Smooth muscle cell (in vitro differentiated cells): ENCODE data around the gene TGFB1. TPM values are rescaled to one million over a fixed set of nuclear protein-coding genes. Genes with fewer than 3 reads are reported as not detected.

Experiments used
- DNase-seq: peaks from one replicate; lab custom pipeline; 2025; ENCODE audit not compliant: unreplicated experiment; lab: John Stamatoyannopoulos, UW
- H2AFZ ChIP-seq: fragments of 200-600 bp; sonication (generic); 2 replicates; pipeline ENCODE4 v1.6.0; 2016; ENCODE audit warnings: antibody characterized with exemption, low read depth, mild to moderate bottlenecking
- H3F3A ChIP-seq: fragments of 200-600 bp; sonication (generic); 2 replicates; pipeline ENCODE4 v1.6.0; 2017; ENCODE audit warnings: antibody characterized with exemption, low read depth
- H3K27ac ChIP-seq: fragments of 200-600 bp; sonication (generic); 2 replicates; pipeline ENCODE4 v1.5.1; 2016; ENCODE audit warnings: low read depth, mild to moderate bottlenecking
- H3K27me3 ChIP-seq: fragments of 200-600 bp; sonication (generic); 2 replicates; pipeline ENCODE4 v1.6.1; 2016; ENCODE audit warnings: low read depth, mild to moderate bottlenecking
- H3K36me3 ChIP-seq: fragments of 200-600 bp; sonication (generic); 2 replicates; pipeline ENCODE4 v1.5.1; 2016; ENCODE audit warnings: low read depth
- H3K4me1 ChIP-seq: fragments of 200-600 bp; sonication (generic); 2 replicates; pipeline ENCODE4 v1.5.1; 2016; ENCODE audit warnings: low read depth
- H3K4me2 ChIP-seq: fragments of 200-600 bp; sonication (generic); 2 replicates; pipeline ENCODE4 v1.6.0; 2016; ENCODE audit warnings: mild to moderate bottlenecking
- H3K4me3 ChIP-seq: fragments of 200-600 bp; sonication (generic); 2 replicates; pipeline ENCODE4 v1.5.1; 2016; ENCODE audit warnings: mild to moderate bottlenecking
- H3K79me2 ChIP-seq: fragments of 200-600 bp; sonication (generic); 2 replicates; pipeline ENCODE4 v1.6.0; 2016; ENCODE audit warnings: low read depth, mild to moderate bottlenecking
- H3K9ac ChIP-seq: fragments of 200-600 bp; sonication (generic); 2 replicates; pipeline ENCODE4 v1.6.0; 2016; ENCODE audit warnings: low read depth
- H3K9me3 ChIP-seq: fragments of 200-600 bp; sonication (generic); replicated peaks from 2 replicates; pipeline ENCODE4 v1.5.1; 2016; ENCODE audit warnings: low read depth
- H4K20me1 ChIP-seq: fragments of 200-600 bp; sonication (generic); 2 replicates; pipeline ENCODE4 v1.6.0; 2016; ENCODE audit warnings: low read depth
- CTCF ChIP-seq: fragments of 200-600 bp; sonication (generic); IDR thresholded peaks from 2 replicates; pipeline ENCODE4 v1.5.1; 2017; ENCODE audit warnings: borderline replicate concordance, mild to moderate bottlenecking, antibody characterized with exemption; ENCODE audit not compliant: insufficient read depth, poor library complexity, severe bottlenecking
- WGBS: methylation state at CpG from one replicate; pipeline ENCODE4 v1.1.7; 2016; ENCODE audit warnings: low lambda C conversion rate; 5-methylcytosine and 5-hydroxymethylcytosine counted together
- polyA plus RNA-seq: library from polyadenylated mRNA; unstranded; fragments of >200 nt; fragmentation: Nextera tagmentation; extraction: Ambion mirVana; gene quantifications from 2 replicates; pipeline ENCODE4 v1.2.1, GENCODE V29; 2016
- total RNA-seq: library from RNA; depleted of rRNA; stranded (reverse); fragments of >200 nt; gene quantifications from 2 replicates; pipeline ENCODE4 v1.2.3, GENCODE V29; 2014

TGFB1 gene
- total and polyA plus RNA-seq, 2 experiments from 2014 or later = 51.7 to 199 TPM

- no peak overlapping the region for H2AFZ ChIP-seq
- peak overlapping the region; percentile 12 for H3K27ac ChIP-seq
- H3K4me3 ChIP-seq = no peak overlapping the region
- no peak overlapping the region for H3K4me2 ChIP-seq
- H3K27me3 ChIP-seq = no peaks in the 10 kb centered on the region
- H3K79me2 ChIP-seq = peaks cover 1% of the 10 kb centered on the region
- no peak for TF ChIP-seq CTCF
- H3K9me3 ChIP-seq = no peaks in the 10 kb centered on the region
- no peaks in the 10 kb centered on the region for H3K4me1 ChIP-seq
- DNase-seq = no peak
- no peak overlapping the region for H3K9ac ChIP-seq
- H3K36me3 ChIP-seq = no peaks in the 10 kb centered on the region
- H4K20me1 ChIP-seq = no peaks in the 10 kb centered on the region
- peaks cover 6% of the 10 kb centered on the region for H3F3A ChIP-seq
- WGBS = 51% methylated on average over 9 of the region's 9 CpGs
Observed at GRCh38 chr19:41377977-41378709, 24.4 kb upstream of the TGFB1 start.

DNA sequence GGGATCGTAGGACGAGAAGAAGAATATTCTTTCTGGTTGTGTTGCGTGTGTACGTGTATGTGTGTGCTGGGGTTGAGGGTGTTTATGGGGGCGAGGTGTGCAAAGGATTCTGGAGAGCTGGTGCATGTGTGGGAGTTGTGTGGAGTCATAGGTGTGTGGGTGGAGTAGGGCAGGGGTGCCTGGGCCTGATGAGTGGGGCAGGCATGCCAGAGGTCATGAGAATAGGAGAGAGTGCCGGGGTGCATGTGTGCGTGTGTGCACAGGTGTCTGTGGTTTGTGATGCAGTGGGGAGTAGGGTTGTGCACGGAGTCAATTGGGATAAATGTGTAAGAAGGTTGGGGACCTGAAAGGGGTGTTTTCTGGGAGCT is 23.3 kb upstream of the TGFB1 start:
- Histone ChIP-seq H2AFZ (peak overlapping the region; percentile 73), H3K4me3 (peak overlapping the region; percentile 62)

DNA sequence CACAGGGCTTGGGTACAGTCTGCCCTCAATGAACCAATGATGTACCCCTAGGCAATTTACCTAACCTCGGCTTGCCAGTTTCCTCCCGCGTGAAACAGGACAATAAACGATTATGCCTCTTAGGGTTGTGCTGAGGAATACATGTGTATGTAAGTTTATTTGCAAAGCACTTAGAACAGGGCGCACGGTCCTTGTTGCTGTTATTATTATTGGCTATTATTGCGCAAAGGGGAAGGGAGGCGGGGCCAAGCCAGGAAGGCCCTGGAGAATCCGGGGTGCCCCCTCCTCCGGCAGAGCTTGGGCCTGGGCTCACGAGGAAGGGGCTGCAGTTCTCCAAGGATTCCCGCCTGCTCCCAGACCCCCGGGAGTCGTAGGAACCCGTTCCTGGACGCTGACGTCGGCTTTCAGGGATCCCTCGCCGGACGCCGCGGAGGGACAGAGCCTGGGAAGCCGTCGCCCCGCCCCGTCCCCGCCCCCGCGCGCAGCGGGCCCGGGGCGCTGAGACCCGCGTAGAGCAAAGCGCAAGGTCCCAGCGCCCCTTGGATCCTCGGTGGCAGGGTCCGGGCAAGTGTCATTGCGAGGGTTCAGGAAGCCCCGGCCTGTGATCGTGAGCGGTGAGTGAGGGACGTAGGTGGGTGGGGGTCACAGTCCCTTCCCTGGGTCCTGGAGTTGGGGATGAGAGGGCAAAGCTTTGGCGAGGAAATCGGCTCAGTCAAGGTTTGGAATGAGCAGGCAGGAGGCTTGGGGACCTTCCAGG is 22.7 kb upstream of the TGFB1 start, which contains the start of gene TMEM91:
Gene TMEM91 (plus strand): TSS at position 293 of the 757 bp plus-strand sequence. CDS start 1,777 bp downstream, outside the sequence.
- Histone ChIP-seq H3K4me1 (no peaks in the 10 kb centered on the region), H3K36me3 (no peaks in the 10 kb centered on the region), H3F3A (peaks cover 6% of the 10 kb centered on the region), H3K27me3 (no peaks in the 10 kb centered on the region), H3K9ac (peak within 1 kb of the TSS; percentile 61), H3K4me3 (peak within 1 kb of the TSS; percentile 62), H2AFZ (peak within 1 kb of the TSS; percentile 73), H3K9me3 (no peaks in the 10 kb centered on the region), H4K20me1 (no peaks in the 10 kb centered on the region), H3K79me2 (peaks cover 17% of the 10 kb centered on the region), H3K27ac (peak within 1 kb of the TSS; percentile 64), H3K4me2 (peak within 1 kb of the TSS; percentile 91)
- 3% methylated on average over 36 of the region's 47 CpGs for WGBS
- no peak for TF ChIP-seq CTCF
- DNase-seq = peak; percentile 10

More for the DNA sequence above, 23.3 kb upstream of the TGFB1 start:
- DNase-seq = no peak
- Histone ChIP-seq H4K20me1 (no peaks in the 10 kb centered on the region), H3K36me3 (no peaks in the 10 kb centered on the region), H3K4me1 (no peaks in the 10 kb centered on the region), H3K9me3 (no peaks in the 10 kb centered on the region), H3K27me3 (no peaks in the 10 kb centered on the region), H3F3A (peaks cover 6% of the 10 kb centered on the region), H3K79me2 (peaks cover 13% of the 10 kb centered on the region), H3K9ac (peak overlapping the region; percentile 61), H3K4me2 (peak overlapping the region; percentile 91), H3K27ac (peak overlapping the region; percentile 64)
- no peak for TF ChIP-seq CTCF
- WGBS = 74% methylated on average over 8 of the region's 8 CpGs
